Activated naive CD4-positive, alpha-beta T cell treated with anti-CD3 and anti-CD28 coated beads for 36 hours (primary cell): Measurements from ENCODE around the gene LILRA1. TPM values are rescaled to one million over a fixed set of nuclear protein-coding genes. Genes with fewer than 3 reads are reported as not detected.
"Not testable (repeated sequence)": the region's sequence is repeated elsewhere in the genome, so short reads cannot be mapped to it uniquely, and the experiment has no call there.

ENCODE experiments used
- CTCF ChIA-PET: fragments of 350-600 bp; sonication (Branson Sonifier 250); formaldehyde crosslinking; loops from one replicate; lab custom pipeline; 2021; ENCODE audit warnings: antibody characterized with exemption; lab: Charles Lee
- DNase-seq: peaks from one replicate; pipeline ENCODE4 v3.0.0-alpha.2; 2020
- H3K27ac Mint-ChIP-seq: one replicate; pipeline ENCODE4 v1.8.0; 2021; ENCODE audit warnings: mild to moderate bottlenecking, mixed read lengths
- H3K27me3 Mint-ChIP-seq: one replicate; pipeline ENCODE4 v1.8.0; 2021; ENCODE audit warnings: low read depth, mixed read lengths
- H3K36me3 Mint-ChIP-seq: one replicate; pipeline ENCODE4 v1.8.0; 2021; ENCODE audit warnings: low read depth, mixed read lengths
- H3K4me1 Mint-ChIP-seq: one replicate; pipeline ENCODE4 v1.8.0; 2021; ENCODE audit warnings: low read depth, mixed read lengths
- H3K4me3 Mint-ChIP-seq: one replicate; pipeline ENCODE4 v1.8.0; 2021; ENCODE audit warnings: mild to moderate bottlenecking, moderate library complexity, mixed read lengths
- H3K9me3 Mint-ChIP-seq: one replicate; pipeline ENCODE4 v1.8.0; 2021; ENCODE audit warnings: mixed read lengths
- intact Hi-C: fragments of 100-400 bp; cut with micrococcal nuclease; formaldehyde crosslinking; loops from one replicate; pipeline ENCODE4 v1.15.1; 2023
- total RNA-seq, 2 experiments: library from RNA; stranded (reverse); gene quantifications; one replicate each; pipeline ENCODE4 v1.2.3, GENCODE V29; 2021

LILRA1 gene
- total RNA-seq, 2 experiments from 2014 or later = not detected

- H3K4me1 Mint-ChIP-seq, H3K36me3 Mint-ChIP-seq, H3K9me3 Mint-ChIP-seq, H3K27ac Mint-ChIP-seq, intact Hi-C loops, DNase-seq, CTCF ChIA-PET, H3K4me3 Mint-ChIP-seq: not testable (repeated sequence)
- H3K27me3 Mint-ChIP-seq = peaks cover 24% of the 10 kb centered on the region
These were observed 30.2 kb upstream of the LILRA1 start for GRCh38 chr19:54563206-54563605.

- Mint-ChIP-seq H3K27me3 (peaks cover 52% of the 10 kb centered on the region), H3K36me3 (no peaks in the 10 kb centered on the region), H3K9me3 (no peaks in the 10 kb centered on the region), H3K4me1 (no peaks in the 10 kb centered on the region), H3K27ac (no peak overlapping the region), H3K4me3 (no peak overlapping the region)
- intact Hi-C loops = no loop called here
- CTCF ChIA-PET = interaction anchor here (0.6 kb wide), 1 partner anchor 213 kb away, joined by 3 read pairs; no protein-coding TSS in a partner anchor
- no peak for DNase-seq
These were observed 23.1 kb upstream of the LILRA1 start for GRCh38 chr19:54570316-54570715.

- H3K36me3 Mint-ChIP-seq, H3K27ac Mint-ChIP-seq, CTCF ChIA-PET, H3K4me3 Mint-ChIP-seq, H3K9me3 Mint-ChIP-seq, DNase-seq, intact Hi-C loops, H3K4me1 Mint-ChIP-seq: not testable (repeated sequence)
- H3K27me3 Mint-ChIP-seq = peaks cover 42% of the 10 kb centered on the region
These were observed 21.5 kb upstream of the LILRA1 start for GRCh38 chr19:54571715-54572615.

GRCh38 chr19:54572696-54573311 lies 20.6 kb upstream of the LILRA1 start:
- Mint-ChIP-seq H3K27me3 (peaks cover 42% of the 10 kb centered on the region), H3K9me3 (no peaks in the 10 kb centered on the region), H3K4me1 (no peaks in the 10 kb centered on the region), H3K36me3 (no peaks in the 10 kb centered on the region), H3K4me3 (no peak overlapping the region), H3K27ac (no peak overlapping the region)
- intact Hi-C loops = no loop called here
- CTCF ChIA-PET = no interaction called here
- DNase-seq = no peak

- Mint-ChIP-seq H3K27ac (no peak within 1 kb of the TSS), H3K4me1 (no peaks in the 10 kb centered on the region), H3K27me3 (peaks cover 41% of the 10 kb centered on the region), H3K36me3 (no peaks in the 10 kb centered on the region), H3K9me3 (no peaks in the 10 kb centered on the region), H3K4me3 (no peak within 1 kb of the TSS)
- no peak for DNase-seq
- intact Hi-C loops = no loop called here
- CTCF ChIA-PET = no interaction called here
These were observed 20.0 kb upstream of the LILRA1 start, which contains the start of gene LILRA2 for GRCh38 chr19:54573330-54573872. Gene LILRA2 (plus strand): TSS chr19:54573790. CDS start chr19:54573879, 89 bp downstream.

GRCh38 chr19:54574051-54574450 lies 19.4 kb upstream of the LILRA1 start:
- CTCF ChIA-PET = no interaction called here
- intact Hi-C loops = no loop called here
- Mint-ChIP-seq H3K9me3 (no peaks in the 10 kb centered on the region), H3K4me1 (no peaks in the 10 kb centered on the region), H3K27ac (no peak overlapping the region), H3K4me3 (no peak overlapping the region), H3K36me3 (no peaks in the 10 kb centered on the region), H3K27me3 (peaks cover 36% of the 10 kb centered on the region)
- no peak for DNase-seq

GRCh38 chr19:54574527-54575056 lies 18.8 kb upstream of the LILRA1 start:
- intact Hi-C loops = no loop called here
- no peak for DNase-seq
- Mint-ChIP-seq H3K36me3 (no peaks in the 10 kb centered on the region), H3K4me3 (no peak overlapping the region), H3K4me1 (no peaks in the 10 kb centered on the region), H3K27me3 (peaks cover 34% of the 10 kb centered on the region), H3K9me3 (no peaks in the 10 kb centered on the region), H3K27ac (no peak overlapping the region)
- CTCF ChIA-PET = no interaction called here

GRCh38 chr19:54575205-54575604 lies 18.2 kb upstream of the LILRA1 start:
- H3K4me1 Mint-ChIP-seq, intact Hi-C loops, H3K4me3 Mint-ChIP-seq, H3K27ac Mint-ChIP-seq, H3K36me3 Mint-ChIP-seq, H3K9me3 Mint-ChIP-seq, DNase-seq, CTCF ChIA-PET: not testable (repeated sequence)
- H3K27me3 Mint-ChIP-seq = peaks cover 31% of the 10 kb centered on the region

- Mint-ChIP-seq H3K36me3 (no peaks in the 10 kb centered on the region), H3K27ac (no peak overlapping the region), H3K4me1 (no peaks in the 10 kb centered on the region), H3K27me3 (peaks cover 20% of the 10 kb centered on the region), H3K4me3 (no peak overlapping the region), H3K9me3 (no peaks in the 10 kb centered on the region)
- CTCF ChIA-PET = no interaction called here
- no peak for DNase-seq
- intact Hi-C loops = no loop called here
These were observed 16.9 kb upstream of the LILRA1 start for GRCh38 chr19:54576411-54576976.

GRCh38 chr19:54577334-54577733 lies 16.1 kb upstream of the LILRA1 start:
- Mint-ChIP-seq H3K9me3 (no peaks in the 10 kb centered on the region), H3K4me3 (no peak overlapping the region), H3K27me3 (peaks cover 17% of the 10 kb centered on the region), H3K27ac (no peak overlapping the region), H3K36me3 (no peaks in the 10 kb centered on the region), H3K4me1 (no peaks in the 10 kb centered on the region)
- intact Hi-C loops = no loop called here
- no peak for DNase-seq
- CTCF ChIA-PET = no interaction called here

- H3K9me3 Mint-ChIP-seq, CTCF ChIA-PET, H3K36me3 Mint-ChIP-seq, H3K27ac Mint-ChIP-seq, H3K27me3 Mint-ChIP-seq, H3K4me1 Mint-ChIP-seq, DNase-seq, H3K4me3 Mint-ChIP-seq, intact Hi-C loops: not testable (repeated sequence)
These were observed 15.2 kb upstream of the LILRA1 start for GRCh38 chr19:54578268-54578667.

- CTCF ChIA-PET = no interaction called here
- Mint-ChIP-seq H3K4me3 (no peak overlapping the region), H3K27me3 (peaks cover 26% of the 10 kb centered on the region), H3K4me1 (no peaks in the 10 kb centered on the region), H3K27ac (no peak overlapping the region), H3K9me3 (peaks cover 17% of the 10 kb centered on the region), H3K36me3 (no peaks in the 10 kb centered on the region)
- DNase-seq = no peak
- intact Hi-C loops = no loop called here
These were observed 7.0 kb upstream of the LILRA1 start for GRCh38 chr19:54586397-54586796.
